Measurements from ENCODE around the gene SIRT3.

The SIRT3 gene

DNA sequence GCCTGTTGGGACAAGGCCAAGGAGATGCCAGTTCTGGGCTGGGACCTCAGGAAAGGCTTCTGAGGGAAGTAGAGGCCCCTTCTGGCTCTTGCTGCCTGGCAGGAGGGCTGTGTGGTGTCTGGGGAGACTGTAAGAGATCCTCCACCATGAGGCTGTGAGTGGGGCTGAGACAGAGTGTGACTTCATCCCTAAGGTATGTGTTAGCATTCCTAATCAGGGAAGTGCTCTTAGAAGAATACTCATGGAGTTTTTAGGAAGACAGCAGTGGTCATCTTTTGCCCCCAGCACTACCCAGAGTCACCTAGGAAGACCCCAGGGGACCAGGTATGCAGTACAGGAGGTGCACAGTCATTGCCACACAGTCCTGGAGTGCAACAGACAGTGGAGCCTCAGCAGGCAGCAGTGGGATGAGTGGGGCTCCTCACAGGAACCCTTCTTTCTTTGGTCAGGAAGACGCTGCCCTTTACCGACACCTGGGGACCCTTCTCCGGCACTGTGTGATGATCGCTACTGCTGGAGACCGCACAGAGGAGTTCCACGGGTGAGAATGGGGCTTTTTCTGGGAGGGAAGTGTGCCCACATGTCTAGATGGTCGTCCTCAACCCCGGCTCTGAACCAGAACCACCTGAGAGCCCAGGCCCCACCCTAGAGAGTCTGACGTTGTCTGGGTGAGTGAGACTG lies 25.9 kb downstream of the SIRT3 start:
- TF ChIP-seq GLIS1 (tag by site-specific recombination; IDR thresholded peaks at IDR 0.05) (peak; percentile 85), PBX3 (CRISPR knock-in tag; IDR thresholded peaks at IDR 0.05) (no peak), EGR2 (tag by site-specific recombination; IDR thresholded peaks at IDR 0.05; ENCODE audit: low read depth) (no peak), ZBTB8A (tag by site-specific recombination; IDR thresholded peaks at IDR 0.05) (no peak), ZNF10 (tag by site-specific recombination; IDR thresholded peaks at IDR 0.05) (peak; percentile 76)
- Histone ChIP-seq H3K4me1 (ENCODE audit: control insufficient read depth, insufficient read depth, low read length) (no peaks in the 10 kb centered on the region), H3K9me3 (ENCODE audit: control insufficient read depth, insufficient read depth, low read depth, low read length) (no peaks in the 10 kb centered on the region), H3K4me3 (ENCODE audit: low read depth, low read length) (peak overlapping the region; percentile 83), H3K27ac (ENCODE audit: extremely low read depth, low read depth, low read length) (no peak overlapping the region), H3K36me3 (ENCODE audit: control insufficient read depth in 2 of 2, insufficient read depth in 1 of 2, low read length in 2 of 2) (peaks cover 0 to 70% of the 10 kb centered on the region in 2 experiments; a peak in 1 of 3 replicates)
- POLR2A ChIA-PET = interaction anchor here (1.0 kb wide), 1 partner anchor 9 kb away, joined by 3 read pairs; no protein-coding TSS in a partner anchor
- CTCF ChIA-PET = interaction anchor here (1.3 kb wide), 1 partner anchor 19 kb away, joined by 4 read pairs; no protein-coding TSS in a partner anchor

DNA sequence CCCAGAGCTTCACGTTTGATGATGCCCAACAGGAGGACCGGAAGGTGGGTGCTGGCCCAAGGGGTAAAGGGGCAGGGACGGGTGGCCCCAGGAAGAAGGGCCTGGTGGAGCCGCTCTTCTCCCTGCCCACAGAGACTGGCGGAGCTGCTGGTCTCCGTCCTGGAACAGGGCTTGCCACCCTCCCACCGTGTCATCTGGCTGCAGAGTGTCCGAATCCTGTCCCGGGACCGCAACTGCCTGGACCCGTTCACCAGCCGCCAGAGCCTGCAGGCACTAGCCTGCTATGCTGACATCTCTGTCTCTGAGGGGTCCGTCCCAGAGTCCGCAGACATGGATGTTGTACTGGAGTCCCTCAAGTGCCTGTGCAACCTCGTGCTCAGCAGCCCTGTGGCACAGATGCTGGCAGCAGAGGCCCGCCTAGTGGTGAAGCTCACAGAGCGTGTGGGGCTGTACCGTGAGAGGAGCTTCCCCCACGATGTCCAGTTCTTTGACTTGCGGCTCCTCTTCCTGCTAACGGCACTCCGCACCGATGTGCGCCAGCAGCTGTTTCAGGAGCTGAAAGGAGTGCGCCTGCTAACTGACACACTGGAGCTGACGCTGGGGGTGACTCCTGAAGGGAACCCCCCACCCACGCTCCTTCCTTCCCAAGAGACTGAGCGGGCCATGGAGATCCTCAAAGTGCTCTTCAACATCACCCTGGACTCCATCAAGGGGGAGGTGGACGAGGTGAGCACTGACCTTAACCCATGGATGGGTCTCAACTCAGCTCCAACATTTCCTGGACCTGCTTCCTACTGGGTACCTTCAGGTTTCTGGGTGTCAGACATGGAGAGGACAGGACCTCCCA lies 26.6 kb downstream of the SIRT3 start:
- Histone ChIP-seq H3K9me3 (ENCODE audit: control insufficient read depth, insufficient read depth, low read depth, low read length) (no peaks in the 10 kb centered on the region), H3K4me3 (ENCODE audit: low read depth, low read length) (peak overlapping the region; percentile 83), H3K4me1 (ENCODE audit: control insufficient read depth, insufficient read depth, low read length) (no peaks in the 10 kb centered on the region), H3K27ac (ENCODE audit: extremely low read depth, low read depth, low read length) (peak overlapping the region; percentile 4; the same call in 1 of the 2 replicates), H3K36me3 (ENCODE audit: control insufficient read depth in 2 of 2, insufficient read depth in 1 of 2, low read length in 2 of 2) (peaks cover 0 to 70% of the 10 kb centered on the region in 2 experiments; a peak in 1 of 3 replicates)
- ChIA-PET POLR2A (interaction anchor here (1.0 to 1.1 kb wide), 2 partner anchors 8 to 26 kb away, joined by 3 to 4 read pairs; no protein-coding TSS in a partner anchor), CTCF (interaction anchor here (0.6 to 1.3 kb wide), 3 partner anchors 20 to 49 kb away, joined by 4 to 9 read pairs (median 5); no protein-coding TSS in a partner anchor)
- no peak for TF ChIP-seq SALL2 (tag by site-specific recombination; IDR thresholded peaks at IDR 0.05; ENCODE audit: borderline replicate concordance)
- no peak for TF ChIP-seq SCRT1 (tag by site-specific recombination; IDR thresholded peaks at IDR 0.05; ENCODE audit: borderline replicate concordance)
- no peak for TF ChIP-seq ZBTB26 (tag by site-specific recombination; optimal IDR thresholded peaks at IDR 0.05)
- TF ChIP-seq ZNF324 (tag by site-specific recombination; IDR thresholded peaks at IDR 0.05) = no peak
- TF ChIP-seq ZNF747 (tag by site-specific recombination; IDR thresholded peaks at IDR 0.05) = no peak
- no peak for TF ChIP-seq PBX3 (CRISPR knock-in tag; IDR thresholded peaks at IDR 0.05)
- no peak for TF ChIP-seq ZNF600 (tag by site-specific recombination; IDR thresholded peaks at IDR 0.05)
- no peak for TF ChIP-seq ZNF266 (tag by site-specific recombination; IDR thresholded peaks at IDR 0.05; ENCODE audit: low read depth)
- TF ChIP-seq ZNF416 (tag by site-specific recombination; IDR thresholded peaks at IDR 0.05) = no peak
- TF ChIP-seq ZBTB7A (tag by site-specific recombination; IDR thresholded peaks at IDR 0.05; ENCODE audit: low read depth) = no peak
- TF ChIP-seq, protein P1, sequence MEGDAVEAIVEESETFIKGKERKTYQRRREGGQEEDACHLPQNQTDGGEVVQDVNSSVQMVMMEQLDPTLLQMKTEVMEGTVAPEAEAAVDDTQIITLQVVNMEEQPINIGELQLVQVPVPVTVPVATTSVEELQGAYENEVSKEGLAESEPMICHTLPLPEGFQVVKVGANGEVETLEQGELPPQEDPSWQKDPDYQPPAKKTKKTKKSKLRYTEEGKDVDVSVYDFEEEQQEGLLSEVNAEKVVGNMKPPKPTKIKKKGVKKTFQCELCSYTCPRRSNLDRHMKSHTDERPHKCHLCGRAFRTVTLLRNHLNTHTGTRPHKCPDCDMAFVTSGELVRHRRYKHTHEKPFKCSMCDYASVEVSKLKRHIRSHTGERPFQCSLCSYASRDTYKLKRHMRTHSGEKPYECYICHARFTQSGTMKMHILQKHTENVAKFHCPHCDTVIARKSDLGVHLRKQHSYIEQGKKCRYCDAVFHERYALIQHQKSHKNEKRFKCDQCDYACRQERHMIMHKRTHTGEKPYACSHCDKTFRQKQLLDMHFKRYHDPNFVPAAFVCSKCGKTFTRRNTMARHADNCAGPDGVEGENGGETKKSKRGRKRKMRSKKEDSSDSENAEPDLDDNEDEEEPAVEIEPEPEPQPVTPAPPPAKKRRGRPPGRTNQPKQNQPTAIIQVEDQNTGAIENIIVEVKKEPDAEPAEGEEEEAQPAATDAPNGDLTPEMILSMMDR (tag by site-specific recombination; IDR thresholded peaks at IDR 0.05) = no peak
- no peak for TF ChIP-seq KLF16 (tag by site-specific recombination; IDR thresholded peaks at IDR 0.05)
- TF ChIP-seq ZNF621 (tag by site-specific recombination; IDR thresholded peaks at IDR 0.05) = no peak
- no peak for TF ChIP-seq ZNF701 (tag by site-specific recombination; IDR thresholded peaks at IDR 0.05)
- no peak for TF ChIP-seq ZBTB11 (tag by site-specific recombination; conservative IDR thresholded peaks at IDR 0.05; ENCODE audit: low read depth)
- no peak for TF ChIP-seq ZNF248 (tag by site-specific recombination; IDR thresholded peaks at IDR 0.05)
- no peak for TF ChIP-seq ZSCAN30 (tag by site-specific recombination; IDR thresholded peaks at IDR 0.05)
- no peak for TF ChIP-seq ZNF558 (tag by site-specific recombination; IDR thresholded peaks at IDR 0.05)
- no peak for TF ChIP-seq ZNF202 (tag by site-specific recombination; IDR thresholded peaks at IDR 0.05; ENCODE audit: borderline replicate concordance)
- TF ChIP-seq SETDB1 (IDR thresholded peaks at IDR 0.05; ENCODE audit: insufficient read length, low read length) = no peak
